HG02623 (cell line): ENCODE measurements around the gene MGAT5B.
"Not testable (repeated sequence)": the region's sequence is repeated elsewhere in the genome, so short reads cannot be mapped to it uniquely, and the experiment has no call there.

Experiments used
- ATAC-seq: cut with Tn5 transposase; IDR thresholded peaks from one replicate; pipeline ENCODE4 v1.9.1; 2021; ENCODE audit warnings: moderate library complexity; ENCODE audit not compliant: unreplicated experiment

The MGAT5B gene

DNA sequence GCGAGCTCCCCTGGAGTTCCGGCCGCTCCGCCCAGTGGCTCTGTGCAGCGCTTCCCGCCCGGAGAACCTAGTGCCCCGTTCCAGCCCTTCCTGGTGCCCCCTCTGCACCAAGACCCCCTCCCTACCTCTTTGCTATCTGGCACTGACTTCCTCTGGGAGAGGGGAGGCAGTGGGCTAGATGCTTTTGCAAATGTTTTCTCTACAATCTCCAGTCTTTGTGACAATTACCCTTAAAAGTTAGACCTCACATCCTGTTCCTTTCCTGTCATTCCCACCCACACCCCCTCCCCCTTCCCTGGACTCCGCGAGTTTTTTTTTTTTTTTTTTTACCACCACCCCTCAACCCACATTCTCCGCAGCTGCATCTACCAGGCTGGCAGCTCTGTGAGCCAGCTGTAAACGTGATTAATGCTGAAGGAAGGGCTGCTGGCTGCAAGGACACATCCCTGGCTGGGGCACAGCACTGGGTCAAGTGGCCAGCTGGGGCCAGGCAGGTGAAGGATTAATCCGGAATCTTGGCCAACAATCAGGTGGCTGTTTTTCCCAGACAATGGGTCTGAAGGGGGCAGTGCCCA, 101.5 kb downstream of the MGAT5B start:
- ATAC-seq: no peak

DNA sequence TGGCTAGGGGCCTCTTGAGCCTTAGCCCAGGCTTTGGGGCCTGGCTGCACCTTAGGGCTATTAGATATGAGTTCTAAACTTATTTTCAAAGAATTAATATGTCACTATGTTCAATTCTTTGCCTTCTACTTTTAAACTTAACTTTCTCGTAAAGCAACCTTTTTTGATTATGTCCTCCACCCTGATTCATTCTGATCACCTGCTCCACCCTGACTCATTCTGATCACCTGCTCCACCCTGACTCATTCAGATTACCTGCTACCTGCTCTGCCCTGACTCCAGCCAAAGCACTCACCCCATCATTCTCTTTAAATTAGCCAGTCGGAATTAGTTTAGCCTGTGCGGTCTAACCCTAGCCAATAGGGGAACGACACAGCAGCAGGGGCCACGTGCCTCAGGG, 102.0 kb downstream of the MGAT5B start:
- not testable (repeated sequence) for ATAC-seq

DNA sequence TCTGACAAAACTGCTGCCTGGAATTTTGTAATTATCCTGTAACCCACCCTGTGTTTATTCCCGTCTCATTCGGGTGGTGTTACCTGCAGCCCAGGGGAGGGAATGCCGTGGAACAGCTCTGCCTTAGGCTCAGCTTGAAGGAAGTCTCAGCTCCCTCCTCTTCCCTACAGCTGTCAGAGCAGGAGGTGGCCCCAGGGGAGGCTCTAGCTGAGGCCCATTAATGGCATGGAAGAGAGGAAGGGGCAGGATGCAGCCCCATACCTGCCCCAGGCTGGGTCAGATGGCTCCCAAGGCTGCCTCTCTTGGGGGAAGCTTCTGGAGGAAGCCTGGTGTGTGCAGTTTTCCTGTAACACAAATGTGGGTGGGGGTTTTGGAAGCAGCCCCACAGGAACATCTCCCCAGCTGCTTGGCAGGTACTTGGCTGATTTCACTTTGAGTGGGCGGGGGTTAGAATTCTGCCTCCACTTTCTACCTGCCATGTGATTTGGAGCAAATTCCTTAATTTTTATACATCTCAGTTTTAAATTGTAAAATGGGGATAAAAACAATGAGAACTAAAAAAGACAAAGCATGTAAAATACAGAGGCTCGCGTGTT, 103.9 kb downstream of the MGAT5B start:
- ATAC-seq: no peak

GRCh38 chr17:76973040-76973439, 104.8 kb downstream of the MGAT5B start:
- ATAC-seq: no peak

DNA sequence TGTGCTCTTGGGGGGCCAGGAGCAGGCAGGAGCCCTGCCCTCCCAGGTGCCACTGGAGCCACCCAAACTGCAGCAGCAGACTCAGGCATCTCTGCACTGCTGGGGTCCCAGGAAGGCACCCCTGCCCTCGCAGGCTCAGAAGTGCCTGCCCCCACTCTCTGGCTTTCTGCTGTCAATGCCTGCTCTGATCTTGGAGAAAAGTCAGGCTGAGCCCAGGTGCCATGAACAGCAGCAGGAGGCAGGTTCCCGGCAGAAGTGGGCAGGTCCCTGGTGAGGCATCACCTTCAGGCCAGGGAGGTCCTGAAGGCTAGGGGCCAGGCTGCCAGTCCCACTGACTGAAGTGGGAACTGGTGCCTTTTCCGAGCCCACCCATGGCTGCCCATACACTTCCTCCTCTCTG, 106.5 kb downstream of the MGAT5B start:
- no peak for ATAC-seq

- not testable (repeated sequence) for ATAC-seq
Observed at GRCh38 chr17:76978050-76978449, 109.8 kb downstream of the MGAT5B start.

GRCh38 chr17:76981545-76982295, 113.5 kb downstream of the MGAT5B start:
- no peak for ATAC-seq

DNA sequence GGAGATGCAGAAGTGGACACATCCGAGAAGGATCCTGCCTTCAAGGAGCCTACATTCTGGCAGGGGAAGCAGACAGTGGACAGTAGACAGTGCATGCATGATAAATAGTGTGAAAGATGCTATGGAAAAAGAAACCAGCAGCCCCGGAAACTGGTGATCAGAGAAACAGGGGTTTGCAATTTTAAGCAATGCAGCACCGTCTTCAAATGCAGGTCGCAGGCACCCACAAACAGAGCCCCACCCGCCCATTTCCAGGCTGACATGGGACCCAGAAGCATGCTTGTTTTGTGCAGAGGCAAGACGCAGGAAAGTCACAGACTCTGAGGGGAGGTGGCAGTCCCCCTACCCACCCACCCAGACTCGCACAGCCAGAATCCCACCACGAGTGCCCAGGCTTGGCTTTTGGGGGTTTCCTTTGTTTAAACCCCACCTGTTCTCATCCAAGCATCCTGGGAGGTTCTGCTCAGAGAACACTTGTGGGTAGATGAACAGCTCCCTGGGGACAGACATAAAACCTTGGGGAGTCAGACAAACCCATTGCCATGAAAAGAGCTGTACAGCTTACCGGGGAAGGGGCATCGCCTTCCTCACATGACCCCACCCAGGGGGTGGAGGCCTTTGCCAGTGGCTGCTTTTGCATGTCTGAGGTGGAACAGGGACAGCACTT, 114.3 kb downstream of the MGAT5B start:
- ATAC-seq: no peak

- ATAC-seq: no peak
Observed at GRCh38 chr17:76983075-76983775, 115.0 kb downstream of the MGAT5B start.

DNA sequence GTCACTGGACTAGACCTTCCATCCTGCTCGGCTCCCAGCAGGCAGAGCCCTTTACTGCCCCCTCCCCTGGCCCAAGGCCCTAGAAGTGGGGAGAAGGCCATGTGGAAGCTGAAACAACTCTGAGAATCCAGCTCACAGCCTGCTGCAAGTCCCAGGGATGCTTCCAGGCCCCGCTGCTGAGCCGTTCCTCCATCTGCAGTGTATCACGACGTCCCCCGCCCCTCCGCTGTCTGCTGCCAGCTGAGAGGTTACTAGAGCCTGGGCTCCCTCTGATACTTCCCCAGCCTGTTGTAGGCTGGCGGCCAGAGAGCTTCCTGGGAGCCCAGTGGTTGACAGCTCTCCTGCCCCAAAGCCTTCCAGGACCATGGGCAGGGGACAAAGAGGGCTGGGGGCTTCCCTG, 118.2 kb downstream of the MGAT5B start:
- no peak for ATAC-seq

- ATAC-seq: no peak
Observed at GRCh38 chr17:76987486-76988093, 119.4 kb downstream of the MGAT5B start.

GRCh38 chr17:76988796-76989195, 120.6 kb downstream of the MGAT5B start:
- ATAC-seq: no peak

DNA sequence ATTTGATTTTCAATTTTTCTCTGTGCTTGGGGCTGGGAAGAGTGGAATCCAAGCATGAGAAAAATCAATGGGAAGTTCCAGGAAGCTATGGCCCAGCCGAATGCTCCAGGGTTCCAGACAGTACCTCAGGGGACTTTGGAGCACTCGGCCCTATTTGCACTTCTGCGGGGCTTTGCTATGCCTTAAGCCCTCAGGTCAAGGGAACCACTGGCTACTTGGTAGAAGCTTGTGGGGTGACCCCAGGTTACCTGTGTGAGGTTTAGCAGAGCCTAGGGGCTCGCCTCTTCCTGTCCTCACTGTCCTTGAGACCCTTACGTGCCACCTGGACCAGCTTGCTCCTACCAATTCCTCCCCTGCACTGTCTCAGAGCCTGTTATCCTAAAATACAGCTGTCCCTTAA, 121.3 kb downstream of the MGAT5B start:
- no peak for ATAC-seq

DNA sequence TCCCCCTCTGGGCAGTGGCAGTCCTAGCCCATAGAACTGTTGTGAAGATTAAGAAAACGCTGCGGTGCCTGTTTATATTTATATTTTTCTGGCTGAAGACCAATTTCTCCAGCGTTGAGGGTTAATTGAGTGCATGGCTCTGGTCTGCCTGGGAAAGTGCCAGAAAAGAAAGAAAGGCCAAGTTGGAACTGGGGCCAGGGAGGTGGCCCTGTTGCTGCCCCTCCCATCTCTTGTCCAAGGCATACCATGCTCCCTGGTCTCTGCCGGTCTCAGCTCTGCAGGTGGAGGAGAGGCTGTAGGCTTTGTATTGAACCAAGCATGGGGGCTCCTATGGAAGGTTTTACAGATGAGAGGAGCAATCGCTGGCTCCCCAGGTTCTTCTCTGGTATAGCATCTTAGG, 124.7 kb downstream of the MGAT5B start:
- no peak for ATAC-seq

DNA sequence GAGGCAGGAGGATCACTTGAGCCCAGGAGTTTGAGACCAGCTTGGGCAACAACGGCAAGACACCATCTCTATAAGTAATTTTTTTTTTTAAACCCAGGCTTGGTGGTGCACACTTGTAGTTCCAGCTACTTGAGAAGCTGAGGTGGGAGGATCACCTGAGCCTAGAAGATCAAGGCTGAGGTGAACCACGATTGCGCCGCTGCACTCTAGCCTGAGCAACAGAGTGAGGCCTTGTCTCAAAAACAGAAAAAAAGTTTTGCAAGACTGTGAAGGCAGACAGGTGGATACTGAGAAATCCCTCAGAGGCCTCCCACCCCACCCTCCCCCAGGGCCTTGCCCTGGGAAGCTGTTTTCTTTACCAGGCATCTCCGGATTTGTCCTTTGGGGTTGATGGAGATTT, 125.4 kb downstream of the MGAT5B start:
- no peak for ATAC-seq

GRCh38 chr17:76994237-76994637, 126.0 kb downstream of the MGAT5B start:
- no peak for ATAC-seq

GRCh38 chr17:76995387-76996105, 127.3 kb downstream of the MGAT5B start:
- no peak for ATAC-seq

- no peak for ATAC-seq
Observed at GRCh38 chr17:76996741-76997694, 128.8 kb downstream of the MGAT5B start.

DNA sequence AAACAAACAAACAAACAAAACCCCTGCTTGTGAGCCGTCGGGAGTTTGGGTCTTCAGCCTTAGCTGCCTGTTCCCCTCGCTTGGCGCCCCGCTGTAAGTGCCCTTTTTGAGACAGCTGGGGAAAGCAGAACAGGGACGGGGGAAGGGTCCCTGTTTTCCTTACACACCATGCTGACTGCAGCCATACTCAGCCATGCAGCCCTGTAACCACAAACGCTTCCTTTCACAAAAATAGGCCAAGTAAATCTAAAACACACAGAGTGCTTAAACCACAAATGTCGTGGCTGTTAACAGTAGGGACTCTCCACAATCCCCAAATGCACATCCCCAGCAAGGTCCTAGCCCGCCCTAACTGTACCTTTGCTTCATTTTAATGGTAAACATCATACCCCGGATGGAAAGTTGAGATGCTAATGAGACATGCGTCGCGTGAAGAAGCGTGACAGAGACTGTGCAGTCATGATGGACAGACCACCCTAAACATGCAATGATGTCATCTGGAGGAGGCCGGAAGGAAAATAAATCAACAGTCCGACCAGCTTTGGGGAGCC, 129.9 kb downstream of the MGAT5B start:
- ATAC-seq: no peak
